B cell (primary cell): ENCODE results near the gene RPL10.

ENCODE experiments used
- CTCF ChIP-seq: fragments of 200-600 bp; IDR thresholded peaks from one replicate; pipeline ENCODE4 v1.8.0; 2022; ENCODE audit warnings: antibody characterized with exemption, mild to moderate bottlenecking
- EZH2 ChIP-seq: IDR thresholded peaks from 2 replicates; pipeline ENCODE4 v1.6.1; 2012; ENCODE audit warnings: borderline replicate concordance, low read depth, mild to moderate bottlenecking, moderate library complexity, low read length; ENCODE audit not compliant: insufficient read depth, poor library complexity, severe bottlenecking

GRCh38 chrX:154353172-154353843, 44.9 kb upstream of the RPL10 start:
- TF ChIP-seq CTCF, result no peak
- TF ChIP-seq EZH2, result no peak
